Measurements from ENCODE around the gene OSBPL5.

Gene OSBPL5

DNA sequence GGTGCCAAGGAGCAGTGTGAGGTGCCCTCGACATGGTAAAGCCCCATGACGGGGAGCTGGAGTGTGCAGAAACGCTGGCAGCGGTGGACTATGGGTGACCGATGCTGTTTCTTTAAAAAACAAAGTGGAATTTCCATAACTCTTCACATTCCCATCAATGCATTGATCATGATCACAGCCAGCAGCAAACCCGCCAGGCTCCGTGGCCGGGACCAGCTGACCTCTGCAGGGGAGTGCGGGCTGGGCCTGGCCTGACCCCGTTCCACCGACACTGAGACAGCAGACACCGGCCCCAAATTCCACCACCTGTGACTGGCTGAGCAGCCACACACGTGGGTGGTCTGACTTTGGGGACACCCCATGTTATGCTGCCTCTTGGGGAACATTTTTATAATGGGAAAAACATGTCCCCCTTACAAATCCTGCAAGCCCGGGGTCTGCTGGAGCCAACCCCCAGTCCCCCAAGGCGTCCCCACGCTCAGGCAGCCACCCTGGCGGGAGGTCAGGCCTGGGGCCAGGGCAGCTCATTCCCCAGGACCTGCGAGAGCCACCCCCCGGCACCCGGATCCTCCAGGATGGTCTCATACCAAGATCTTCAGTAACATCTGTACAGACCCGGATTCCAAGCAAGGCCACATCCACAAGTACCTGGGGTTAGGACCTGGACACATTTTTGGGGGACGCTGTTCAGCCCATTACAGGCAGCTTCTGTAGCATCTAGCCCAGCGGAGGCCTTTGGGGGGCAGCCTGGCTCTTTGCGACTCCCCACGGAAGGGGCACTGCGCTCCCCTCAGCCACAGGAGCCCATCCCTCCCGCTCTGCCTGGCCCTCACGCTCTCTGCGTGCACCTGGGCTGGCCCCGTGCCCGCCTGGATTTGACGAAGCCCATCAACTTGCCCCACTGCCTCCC is 20.6 kb downstream of the OSBPL5 start:
- no peak overlapping the region for H3K4me3 ChIP-seq (ENCODE audit: low read depth, low read length)
- TF ChIP-seq, protein P1, sequence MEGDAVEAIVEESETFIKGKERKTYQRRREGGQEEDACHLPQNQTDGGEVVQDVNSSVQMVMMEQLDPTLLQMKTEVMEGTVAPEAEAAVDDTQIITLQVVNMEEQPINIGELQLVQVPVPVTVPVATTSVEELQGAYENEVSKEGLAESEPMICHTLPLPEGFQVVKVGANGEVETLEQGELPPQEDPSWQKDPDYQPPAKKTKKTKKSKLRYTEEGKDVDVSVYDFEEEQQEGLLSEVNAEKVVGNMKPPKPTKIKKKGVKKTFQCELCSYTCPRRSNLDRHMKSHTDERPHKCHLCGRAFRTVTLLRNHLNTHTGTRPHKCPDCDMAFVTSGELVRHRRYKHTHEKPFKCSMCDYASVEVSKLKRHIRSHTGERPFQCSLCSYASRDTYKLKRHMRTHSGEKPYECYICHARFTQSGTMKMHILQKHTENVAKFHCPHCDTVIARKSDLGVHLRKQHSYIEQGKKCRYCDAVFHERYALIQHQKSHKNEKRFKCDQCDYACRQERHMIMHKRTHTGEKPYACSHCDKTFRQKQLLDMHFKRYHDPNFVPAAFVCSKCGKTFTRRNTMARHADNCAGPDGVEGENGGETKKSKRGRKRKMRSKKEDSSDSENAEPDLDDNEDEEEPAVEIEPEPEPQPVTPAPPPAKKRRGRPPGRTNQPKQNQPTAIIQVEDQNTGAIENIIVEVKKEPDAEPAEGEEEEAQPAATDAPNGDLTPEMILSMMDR (IDR thresholded peaks at IDR 0.05; ENCODE audit: low read depth, low read length), result no peak

DNA sequence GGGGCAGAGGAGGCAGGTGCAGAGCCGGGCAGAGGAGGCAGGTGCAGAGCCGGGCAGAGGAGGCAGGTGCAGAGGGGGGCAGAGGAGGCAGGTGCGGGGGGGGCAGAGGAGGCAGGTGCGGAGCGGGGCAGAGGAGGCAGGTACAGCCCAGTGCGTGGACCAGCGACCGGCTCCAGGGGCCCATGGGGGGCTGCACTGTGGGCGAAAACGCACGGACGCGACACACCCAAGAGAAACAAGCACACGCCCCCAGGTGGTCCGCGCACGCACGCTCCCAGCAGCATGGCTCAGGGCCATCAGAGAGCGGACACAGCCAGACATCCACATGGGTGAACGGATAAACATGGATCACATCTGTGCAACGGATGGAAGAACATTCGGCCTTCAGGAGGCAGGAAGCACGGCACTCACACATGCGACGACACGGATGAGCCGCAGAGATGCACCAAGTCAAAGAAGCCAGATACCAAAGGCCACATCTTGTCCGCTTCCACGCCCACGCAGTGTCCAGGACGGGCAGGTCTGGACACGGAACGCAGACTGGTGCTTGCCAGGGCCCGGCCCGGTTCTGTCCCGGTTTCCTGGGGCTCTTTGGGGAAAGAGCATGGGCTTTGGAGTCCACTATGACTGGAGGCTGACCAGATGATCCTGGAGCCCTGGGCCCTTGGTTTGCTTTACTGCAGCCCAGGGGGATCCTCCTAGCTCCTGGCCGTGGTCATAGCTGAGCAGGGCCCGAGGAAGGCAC is 21.8 kb downstream of the OSBPL5 start:
- TF ChIP-seq, protein P1 (IDR thresholded peaks at IDR 0.05; ENCODE audit: low read depth, low read length), result no peak

DNA sequence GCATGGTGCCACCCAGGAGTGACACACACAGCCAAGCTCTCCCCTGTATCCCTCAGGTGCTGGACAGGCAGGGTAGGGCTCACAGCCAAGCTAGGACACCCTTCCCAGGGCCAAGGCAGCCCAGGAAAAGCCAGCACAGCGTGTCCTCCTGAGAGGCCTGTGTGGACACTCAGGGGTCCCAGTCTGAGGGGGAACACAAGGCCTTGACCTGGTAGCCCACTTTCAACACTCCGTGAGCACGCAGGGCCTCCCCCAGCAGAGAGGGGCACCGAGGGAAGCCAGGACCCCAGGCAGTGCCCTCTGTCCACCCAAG is 24.9 kb downstream of the OSBPL5 start:
- TF ChIP-seq, protein P1 (IDR thresholded peaks at IDR 0.05; ENCODE audit: low read depth, low read length), result no peak
- no peak overlapping the region for H3K4me3 ChIP-seq (ENCODE audit: low read depth, low read length)

More for the DNA sequence above, 21.8 kb downstream of the OSBPL5 start:
- no peak overlapping the region for H3K4me3 ChIP-seq (ENCODE audit: low read depth, low read length)

DNA sequence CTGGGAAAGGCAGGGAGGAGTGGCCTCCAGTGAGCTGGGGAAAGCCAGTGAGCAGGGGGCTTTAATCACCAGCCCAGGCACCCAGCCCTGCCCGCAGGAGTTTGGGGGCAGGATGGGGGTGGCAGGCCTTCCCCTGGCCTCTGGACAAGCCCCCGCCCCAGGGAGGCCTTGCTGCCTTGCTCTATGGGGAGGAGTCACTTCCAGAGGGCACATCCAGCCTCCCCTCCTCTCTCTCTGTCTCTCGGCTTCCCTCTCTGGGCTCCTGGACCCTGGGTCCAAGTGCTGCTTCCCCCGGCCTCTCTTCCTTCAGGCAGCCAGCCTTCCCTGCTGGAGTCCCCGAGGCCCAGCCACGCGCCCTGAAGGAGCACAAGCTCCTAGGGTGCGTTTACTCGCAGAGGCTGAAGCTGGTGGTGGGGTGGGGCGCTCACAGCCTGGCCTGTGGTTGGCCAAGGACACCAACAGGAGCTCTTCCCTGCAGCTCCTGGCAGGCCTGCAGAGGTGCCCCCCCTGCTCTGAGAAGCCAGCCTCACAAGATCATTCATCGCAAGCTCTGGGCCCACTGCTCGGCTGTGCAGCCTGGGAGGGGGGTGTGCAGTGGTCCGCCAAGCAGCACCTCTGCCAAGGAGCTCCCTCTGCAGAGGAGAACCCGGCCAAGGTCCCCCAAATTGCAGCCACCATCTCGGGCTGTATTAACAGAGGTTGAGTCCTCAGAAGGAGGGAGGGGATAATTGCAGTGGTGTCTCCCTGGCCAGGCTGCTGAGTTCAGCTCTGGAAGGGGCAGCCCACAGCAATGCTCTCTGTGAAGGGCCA is 25.4 kb downstream of the OSBPL5 start:
- no peak overlapping the region for H3K4me3 ChIP-seq (ENCODE audit: low read depth, low read length)

DNA sequence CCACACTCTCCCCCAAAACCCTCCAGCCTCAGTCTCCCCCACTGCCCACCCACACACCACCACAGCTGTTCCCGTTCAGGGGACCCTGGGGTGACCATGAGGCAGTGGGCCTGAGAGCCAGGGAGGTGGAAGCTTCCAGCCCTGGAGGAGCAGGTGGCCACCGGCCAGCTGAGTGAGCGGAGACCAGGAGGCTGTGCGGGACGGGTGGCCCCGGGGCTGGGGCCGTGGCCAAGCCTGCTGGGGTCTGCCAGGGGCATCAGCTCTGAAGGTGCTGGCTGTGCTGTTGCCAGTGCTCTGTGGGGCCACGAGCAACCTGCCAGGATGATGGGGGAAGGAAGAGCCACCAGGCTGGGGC is 26.0 kb downstream of the OSBPL5 start:
- H3K4me3 ChIP-seq (ENCODE audit: low read depth, low read length), result no peak overlapping the region
- TF ChIP-seq, protein P1 (IDR thresholded peaks at IDR 0.05; ENCODE audit: low read depth, low read length), result no peak

More for the DNA sequence above, 25.4 kb downstream of the OSBPL5 start:
- TF ChIP-seq, protein P1 (IDR thresholded peaks at IDR 0.05; ENCODE audit: low read depth, low read length), result no peak

DNA sequence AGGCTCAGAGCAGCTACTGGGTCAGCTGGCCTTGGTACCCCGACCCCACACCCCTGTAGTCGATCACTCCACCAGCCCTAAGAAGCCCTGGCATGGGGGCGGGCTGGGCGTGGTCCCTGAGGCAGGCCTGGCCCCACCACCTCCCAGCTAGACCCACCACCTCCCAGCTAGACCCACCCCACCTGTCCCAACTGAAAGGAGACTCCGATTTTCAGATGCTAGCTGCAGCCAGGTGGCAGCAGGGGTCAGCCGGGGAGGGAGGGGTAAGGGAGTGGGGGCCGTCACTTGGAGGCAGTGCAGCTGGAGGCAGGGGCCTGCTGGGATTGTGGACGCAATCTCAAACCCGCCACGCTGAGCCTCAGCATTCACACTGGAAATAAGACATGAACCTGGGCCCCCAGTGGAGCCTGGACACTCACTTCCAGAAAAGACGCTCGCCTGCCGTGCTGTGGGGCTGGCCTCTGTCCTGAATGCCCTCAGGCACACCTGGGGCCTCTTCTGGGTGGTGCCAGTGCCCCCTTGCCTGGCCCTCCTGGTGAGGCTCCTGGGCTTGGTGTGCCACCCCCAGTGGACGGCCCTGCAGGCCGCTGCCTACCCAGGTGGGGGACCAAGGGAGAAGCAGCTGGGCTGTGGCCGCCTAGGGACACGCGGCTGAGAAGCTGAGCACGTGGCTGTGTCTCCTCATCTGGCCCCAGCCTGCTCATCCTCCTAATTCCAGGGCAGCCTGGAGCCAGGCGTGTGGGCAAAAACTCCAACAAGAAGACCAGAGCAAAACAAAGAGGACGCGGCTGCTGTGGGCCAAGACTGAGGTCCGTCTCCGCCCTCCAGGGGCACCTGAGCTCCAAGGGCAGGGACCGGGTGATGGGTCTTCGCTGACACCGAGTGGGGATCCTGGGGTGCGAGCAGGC is 26.7 kb downstream of the OSBPL5 start:
- TF ChIP-seq, protein P1 (IDR thresholded peaks at IDR 0.05; ENCODE audit: low read depth, low read length), result no peak
- no peak overlapping the region for H3K4me3 ChIP-seq (ENCODE audit: low read depth, low read length)
